GM12801 (cell line): ENCODE data around the gene DIAPH2.

Source experiments
- TF ChIP-seq, protein P1 (sequence below): IDR thresholded peaks from one replicate; pipeline ENCODE4 v1.5.1; 2011; ENCODE audit warnings: control low read depth; ENCODE audit not compliant: insufficient read length; ENCODE audit errors: extremely low read depth

DIAPH2 gene

DNA sequence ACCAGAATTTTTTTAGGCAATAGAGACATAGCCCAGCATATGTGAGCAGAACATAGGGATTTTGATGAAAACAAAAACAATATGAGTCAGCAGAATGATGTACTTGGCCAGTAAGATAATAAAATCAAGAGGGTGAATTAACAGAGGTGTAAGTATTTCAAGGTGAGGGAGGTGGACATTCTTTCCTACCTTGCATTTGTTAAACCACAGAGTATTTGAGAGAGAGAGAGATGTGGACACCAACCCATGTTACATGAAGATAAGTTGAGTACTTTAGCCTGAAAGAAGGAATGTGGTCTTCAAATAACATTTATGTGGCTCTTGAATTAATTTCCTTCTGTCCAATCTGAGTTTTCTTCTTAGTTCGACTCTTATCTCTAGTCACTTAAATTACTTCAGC is 68.6 kb downstream of the DIAPH2 start:
- TF ChIP-seq, protein P1, sequence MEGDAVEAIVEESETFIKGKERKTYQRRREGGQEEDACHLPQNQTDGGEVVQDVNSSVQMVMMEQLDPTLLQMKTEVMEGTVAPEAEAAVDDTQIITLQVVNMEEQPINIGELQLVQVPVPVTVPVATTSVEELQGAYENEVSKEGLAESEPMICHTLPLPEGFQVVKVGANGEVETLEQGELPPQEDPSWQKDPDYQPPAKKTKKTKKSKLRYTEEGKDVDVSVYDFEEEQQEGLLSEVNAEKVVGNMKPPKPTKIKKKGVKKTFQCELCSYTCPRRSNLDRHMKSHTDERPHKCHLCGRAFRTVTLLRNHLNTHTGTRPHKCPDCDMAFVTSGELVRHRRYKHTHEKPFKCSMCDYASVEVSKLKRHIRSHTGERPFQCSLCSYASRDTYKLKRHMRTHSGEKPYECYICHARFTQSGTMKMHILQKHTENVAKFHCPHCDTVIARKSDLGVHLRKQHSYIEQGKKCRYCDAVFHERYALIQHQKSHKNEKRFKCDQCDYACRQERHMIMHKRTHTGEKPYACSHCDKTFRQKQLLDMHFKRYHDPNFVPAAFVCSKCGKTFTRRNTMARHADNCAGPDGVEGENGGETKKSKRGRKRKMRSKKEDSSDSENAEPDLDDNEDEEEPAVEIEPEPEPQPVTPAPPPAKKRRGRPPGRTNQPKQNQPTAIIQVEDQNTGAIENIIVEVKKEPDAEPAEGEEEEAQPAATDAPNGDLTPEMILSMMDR = no peak

DNA sequence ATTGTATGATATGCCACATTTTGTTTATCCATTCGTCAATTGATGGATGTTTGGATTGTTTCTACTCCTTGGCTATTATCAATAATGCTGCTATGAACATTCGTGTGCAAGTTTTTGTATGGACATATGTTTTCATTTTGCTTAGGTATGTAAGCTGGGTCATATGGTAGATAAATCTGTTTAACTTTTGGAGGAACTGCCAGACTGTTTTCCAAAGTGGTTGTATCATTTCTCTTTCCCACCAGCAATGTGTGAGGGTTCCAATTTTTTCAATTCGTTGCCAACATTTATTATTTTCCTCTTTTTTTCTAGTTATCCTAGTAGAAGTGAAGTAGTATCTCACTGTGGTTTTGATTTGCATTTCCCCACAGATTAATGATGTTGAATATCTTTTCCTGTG is 71.8 kb downstream of the DIAPH2 start:
- TF ChIP-seq, protein P1 = no peak

DNA sequence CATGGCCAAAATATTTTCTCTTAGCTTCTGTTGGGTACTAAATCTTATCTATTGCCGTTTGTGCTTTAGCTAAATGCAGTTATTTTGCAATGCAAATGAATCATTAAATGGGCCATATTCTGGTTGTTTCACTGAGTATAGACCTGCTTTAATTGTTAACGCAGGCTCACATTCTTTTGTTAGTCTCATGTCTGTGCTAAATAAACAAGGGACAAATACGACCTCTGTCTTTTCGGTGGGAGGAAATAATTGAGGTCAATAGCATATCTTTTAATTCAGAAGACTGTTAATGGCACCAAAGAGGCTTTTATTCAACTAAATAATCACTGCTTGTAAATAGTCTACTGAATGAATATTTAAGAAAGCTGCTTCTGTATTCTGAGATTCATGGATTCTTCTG is 76.9 kb downstream of the DIAPH2 start:
- TF ChIP-seq, protein P1 = no peak

DNA sequence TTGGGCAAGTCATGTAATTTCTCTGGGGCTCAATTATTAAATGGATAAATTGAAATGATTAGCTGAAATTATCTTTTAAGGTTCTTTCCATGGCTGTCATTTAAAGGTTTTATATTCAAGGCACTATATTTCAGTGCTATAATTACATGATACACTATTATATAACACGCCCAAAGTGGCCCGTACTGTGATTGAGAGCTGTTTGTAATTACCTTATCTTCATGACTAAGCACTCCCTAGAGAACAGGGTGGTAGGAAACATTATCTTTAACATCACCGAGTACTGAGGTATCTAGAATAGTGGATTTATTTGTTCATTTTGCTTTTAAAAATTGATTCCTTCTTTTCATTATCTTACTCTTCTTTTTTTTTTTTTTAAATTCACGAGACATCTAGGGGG is 79.0 kb downstream of the DIAPH2 start:
- TF ChIP-seq, protein P1 = no peak

DNA sequence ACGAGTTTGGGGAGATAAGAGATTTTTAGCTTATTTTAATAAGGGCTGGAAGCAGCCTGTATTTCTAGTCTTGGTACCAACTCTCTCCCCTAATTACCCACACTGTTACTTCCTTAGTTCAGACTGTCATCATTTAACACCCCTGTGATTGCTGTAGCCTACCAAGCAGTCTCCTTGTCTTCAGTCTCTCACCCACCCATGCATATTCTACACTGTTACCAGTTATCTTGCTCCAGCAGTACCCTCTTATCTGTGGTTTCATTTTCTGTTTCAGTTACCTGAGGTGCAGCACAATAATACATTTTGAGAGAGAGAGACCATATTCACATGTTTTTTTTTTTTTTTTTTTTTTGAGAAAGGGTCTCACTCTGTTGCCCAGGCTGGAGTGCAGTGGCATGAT is 80.2 kb downstream of the DIAPH2 start:
- TF ChIP-seq, protein P1 = no peak

DNA sequence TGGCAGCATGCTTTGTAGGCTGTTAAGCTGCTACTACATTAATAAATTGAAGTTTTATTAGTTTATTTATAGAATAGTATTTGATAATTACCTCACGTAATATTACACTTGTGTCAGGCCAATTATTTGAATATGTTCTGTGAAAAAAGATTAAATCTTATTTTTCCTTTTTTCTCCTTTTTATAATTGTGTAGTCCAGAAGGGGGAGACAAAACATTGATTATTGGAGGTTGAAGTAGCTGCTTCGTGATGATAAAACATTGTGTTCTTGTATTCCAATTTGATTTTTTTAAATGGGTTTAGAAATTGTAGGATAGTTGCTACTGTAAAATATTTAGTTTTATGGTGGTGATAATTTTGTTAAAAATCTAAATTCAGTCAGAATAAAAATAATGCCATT is 85.7 kb downstream of the DIAPH2 start:
- TF ChIP-seq, protein P1 = no peak

DNA sequence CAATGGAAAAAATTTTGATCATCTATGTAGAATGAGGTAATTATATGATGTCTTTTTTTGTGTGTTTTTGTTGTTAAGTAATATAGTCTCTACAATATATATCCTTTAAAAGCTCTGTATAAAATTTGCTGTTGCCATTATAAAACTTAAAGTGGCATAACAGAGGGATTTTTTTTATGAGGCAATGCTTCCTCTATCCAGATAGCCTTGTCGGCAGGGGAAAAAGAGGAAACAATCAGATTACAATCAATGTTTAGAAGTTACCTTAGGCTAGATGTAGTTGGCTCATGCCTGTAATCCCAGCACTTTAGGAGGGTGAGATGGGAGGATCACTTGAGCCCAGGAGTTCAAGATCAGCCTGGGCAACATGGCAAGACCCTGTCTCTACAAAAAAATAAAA is 86.8 kb downstream of the DIAPH2 start:
- TF ChIP-seq, protein P1 = no peak

DNA sequence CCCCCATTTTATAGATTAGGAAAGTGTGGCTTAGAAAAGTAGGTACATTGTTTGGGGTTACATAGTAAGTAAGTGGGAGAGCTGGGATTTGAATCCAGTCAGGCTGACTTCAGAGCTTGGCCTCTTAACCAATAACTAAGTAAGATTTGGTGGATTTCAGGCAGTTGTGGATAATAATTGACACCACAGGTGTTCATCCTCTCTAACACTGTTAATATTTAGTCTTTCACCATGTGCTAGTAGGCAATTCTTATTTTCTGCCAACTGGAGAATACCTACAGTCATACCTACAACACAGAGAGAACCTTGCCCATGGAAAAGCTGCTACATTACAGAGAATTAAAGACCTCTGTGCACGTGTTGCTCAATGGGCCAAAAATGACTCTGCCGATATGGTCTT is 89.5 kb downstream of the DIAPH2 start:
- TF ChIP-seq, protein P1 = no peak
